ENCODE data around the gene SPINK1.
A peak's percentile ranks its signal among the peaks of the same experiment; 100 is the strongest.

Gene SPINK1

DNA sequence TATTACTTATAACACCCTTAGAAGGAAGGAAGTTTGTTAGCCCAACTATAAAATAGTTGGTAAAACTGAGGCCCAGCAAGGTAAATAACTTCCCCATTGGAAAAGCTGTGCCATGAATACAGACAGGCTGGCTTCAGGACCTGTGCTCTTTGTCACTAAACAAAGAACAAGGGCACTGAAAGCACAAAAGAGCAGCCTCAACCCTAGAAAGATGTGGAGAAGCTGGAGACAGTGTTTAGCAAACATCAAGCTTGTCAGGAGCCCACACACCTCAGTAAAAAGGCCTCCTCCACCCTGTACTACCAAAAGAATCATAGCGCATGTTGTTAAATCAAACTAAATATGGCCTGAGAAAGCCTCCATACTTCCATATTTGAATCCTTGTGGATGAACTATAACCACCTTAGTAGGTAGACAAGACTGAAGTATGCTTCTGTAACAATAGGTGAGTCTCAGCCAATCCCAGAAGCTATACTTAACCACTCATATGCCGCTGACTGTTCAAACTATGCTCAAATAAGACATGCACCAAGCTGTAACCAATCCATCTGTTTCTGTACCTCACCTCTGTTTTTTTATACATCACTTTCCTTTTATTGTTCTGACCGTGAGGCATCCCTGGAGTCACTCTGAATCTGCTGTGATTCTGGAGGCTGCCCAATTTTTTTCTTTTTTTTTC lies 28.6 kb upstream of the SPINK1 start:
- TF ChIP-seq, protein P1, sequence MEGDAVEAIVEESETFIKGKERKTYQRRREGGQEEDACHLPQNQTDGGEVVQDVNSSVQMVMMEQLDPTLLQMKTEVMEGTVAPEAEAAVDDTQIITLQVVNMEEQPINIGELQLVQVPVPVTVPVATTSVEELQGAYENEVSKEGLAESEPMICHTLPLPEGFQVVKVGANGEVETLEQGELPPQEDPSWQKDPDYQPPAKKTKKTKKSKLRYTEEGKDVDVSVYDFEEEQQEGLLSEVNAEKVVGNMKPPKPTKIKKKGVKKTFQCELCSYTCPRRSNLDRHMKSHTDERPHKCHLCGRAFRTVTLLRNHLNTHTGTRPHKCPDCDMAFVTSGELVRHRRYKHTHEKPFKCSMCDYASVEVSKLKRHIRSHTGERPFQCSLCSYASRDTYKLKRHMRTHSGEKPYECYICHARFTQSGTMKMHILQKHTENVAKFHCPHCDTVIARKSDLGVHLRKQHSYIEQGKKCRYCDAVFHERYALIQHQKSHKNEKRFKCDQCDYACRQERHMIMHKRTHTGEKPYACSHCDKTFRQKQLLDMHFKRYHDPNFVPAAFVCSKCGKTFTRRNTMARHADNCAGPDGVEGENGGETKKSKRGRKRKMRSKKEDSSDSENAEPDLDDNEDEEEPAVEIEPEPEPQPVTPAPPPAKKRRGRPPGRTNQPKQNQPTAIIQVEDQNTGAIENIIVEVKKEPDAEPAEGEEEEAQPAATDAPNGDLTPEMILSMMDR (IDR thresholded peaks at IDR 0.05; ENCODE audit: low read depth, low read length, missing control alignments): no peak
- no peak for DNase-seq (ENCODE audit: extremely low read depth, low read depth)
- H3K4me3 ChIP-seq (replicated peaks; ENCODE audit: low read depth, low read length): no peak overlapping the region

GRCh38 chr5:147858565-147858964 lies 27.1 kb upstream of the SPINK1 start:
- TF ChIP-seq, protein P1 (IDR thresholded peaks at IDR 0.05; ENCODE audit: low read depth, low read length, missing control alignments): no peak
- H3K4me3 ChIP-seq (replicated peaks; ENCODE audit: low read depth, low read length): no peak overlapping the region

GRCh38 chr5:147857302-147858129 lies 26.0 kb upstream of the SPINK1 start:
- no peak overlapping the region for H3K4me3 ChIP-seq (replicated peaks; ENCODE audit: low read depth, low read length)
- DNase-seq (ENCODE audit: extremely low read depth, low read depth): peak; percentile 49
- TF ChIP-seq, protein P1 (IDR thresholded peaks at IDR 0.05; ENCODE audit: low read depth, low read length, missing control alignments): peak; percentile 81

More at GRCh38 chr5:147858565-147858964, 27.1 kb upstream of the SPINK1 start:
- DNase-seq (ENCODE audit: extremely low read depth, low read depth): no peak

GRCh38 chr5:147856801-147857200 lies 25.3 kb upstream of the SPINK1 start:
- TF ChIP-seq, protein P1 (IDR thresholded peaks at IDR 0.05; ENCODE audit: low read depth, low read length, missing control alignments): no peak
- no peak overlapping the region for H3K4me3 ChIP-seq (replicated peaks; ENCODE audit: low read depth, low read length)

DNA sequence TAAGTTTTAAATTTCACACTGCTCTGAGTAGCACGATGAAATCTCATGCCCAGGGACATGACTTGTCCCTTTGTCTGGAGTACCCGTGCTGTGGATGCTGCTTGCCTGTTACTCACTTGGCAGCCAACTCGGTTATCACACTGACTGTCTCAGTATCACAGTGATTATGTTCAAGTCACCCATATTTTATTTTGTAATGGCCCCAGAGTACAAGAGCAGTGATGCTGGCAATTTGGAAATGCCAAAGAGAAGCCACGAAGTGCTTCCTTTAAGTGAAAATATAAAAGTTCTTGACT lies 24.3 kb upstream of the SPINK1 start:
- TF ChIP-seq, protein P1 (IDR thresholded peaks at IDR 0.05; ENCODE audit: low read depth, low read length, missing control alignments): no peak
- no peak overlapping the region for H3K4me3 ChIP-seq (replicated peaks; ENCODE audit: low read depth, low read length)
- no peak for DNase-seq (ENCODE audit: extremely low read depth, low read depth)

More at GRCh38 chr5:147856801-147857200, 25.3 kb upstream of the SPINK1 start:
- DNase-seq (ENCODE audit: extremely low read depth, low read depth): no peak

DNA sequence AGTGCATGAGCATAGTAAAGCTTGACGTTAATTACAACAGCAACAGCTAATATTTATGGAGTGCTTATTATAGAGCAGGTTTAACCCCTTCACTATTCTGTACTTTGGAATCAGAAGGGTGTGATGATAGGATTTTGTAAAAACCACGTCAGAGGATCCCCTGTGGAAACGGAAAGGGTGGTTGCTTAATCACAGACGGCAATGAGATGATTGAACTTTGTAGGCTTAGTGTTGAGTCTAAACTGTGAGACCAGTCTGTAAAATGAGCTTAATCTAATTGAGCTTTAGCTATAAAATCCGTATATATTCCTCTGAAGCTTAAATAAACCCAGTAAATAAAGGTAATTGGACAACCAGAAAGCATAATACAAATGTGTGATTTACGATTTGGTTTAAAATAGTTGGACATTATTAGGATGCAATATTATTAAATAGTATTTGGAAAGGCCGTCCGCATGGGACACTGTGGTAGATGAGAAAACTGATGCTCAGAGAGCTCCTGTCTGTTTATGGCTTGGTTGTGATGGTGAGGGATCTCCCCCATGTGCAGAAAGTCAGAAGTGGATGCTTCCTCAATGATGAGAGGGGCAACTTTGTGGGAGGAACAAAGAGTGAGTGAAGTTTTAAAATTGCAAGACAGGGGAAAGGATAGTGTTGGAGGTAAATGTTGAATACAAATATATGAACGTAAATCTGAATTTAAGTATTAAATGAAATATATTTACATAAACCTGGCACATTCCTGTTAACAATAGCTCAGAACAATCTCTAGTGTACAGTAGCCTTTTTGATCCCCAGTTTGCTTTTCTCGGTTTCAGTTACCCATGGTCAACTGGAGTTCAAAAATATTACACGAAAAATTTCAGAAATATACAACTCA lies 23.7 kb upstream of the SPINK1 start:
- no peak for DNase-seq (ENCODE audit: extremely low read depth, low read depth)
- TF ChIP-seq, protein P1 (IDR thresholded peaks at IDR 0.05; ENCODE audit: low read depth, low read length, missing control alignments): no peak
- H3K4me3 ChIP-seq (replicated peaks; ENCODE audit: low read depth, low read length): no peak overlapping the region

Measured in HFF-Myc (cell line).